Lower leg skin (tissue), 3 donors: ENCODE results near the gene MINDY4.

Source experiments
- POLR2A ChIP-seq, 2 donors: fragments of 450-650 bp; IDR thresholded peaks; one replicate each; pipeline ENCODE4 v1.6.1; 2016 to 2017; ENCODE audit warnings: antibody characterized with exemption in 2 of 2, mild to moderate bottlenecking in 1 of 2, moderate library complexity in 1 of 2
- TF ChIP-seq, protein P1 (sequence below), 3 donors: fragments of 450-650 bp; IDR thresholded peaks; one replicate each; pipeline ENCODE4 v1.5.1; 2016; ENCODE audit warnings: antibody characterized with exemption in 3 of 3, mild to moderate bottlenecking in 3 of 3, moderate library complexity in 2 of 3

DNA sequence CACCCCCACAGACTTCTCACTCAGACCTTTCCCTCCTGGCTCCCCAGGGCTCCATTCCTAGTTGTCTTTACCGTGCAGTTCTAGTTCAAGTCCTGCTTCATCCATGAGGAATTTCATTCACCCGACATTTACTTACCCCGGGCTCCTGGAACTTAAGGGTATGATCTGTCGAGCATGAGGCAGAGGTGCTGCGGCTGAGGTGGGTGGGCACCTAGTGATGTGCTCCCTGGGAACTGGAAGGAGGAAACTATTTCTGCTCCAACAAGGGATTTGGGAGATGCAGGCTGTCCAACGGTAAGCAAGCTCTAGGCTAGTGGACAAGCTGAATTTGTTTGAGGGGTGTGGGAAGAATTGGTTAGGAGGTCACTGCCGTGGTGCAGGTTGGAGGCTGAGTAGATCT, 110.2 kb downstream of the MINDY4 start:
- TF ChIP-seq POLR2A (IDR thresholded peaks at IDR 0.05), result no peak
- TF ChIP-seq, protein P1, sequence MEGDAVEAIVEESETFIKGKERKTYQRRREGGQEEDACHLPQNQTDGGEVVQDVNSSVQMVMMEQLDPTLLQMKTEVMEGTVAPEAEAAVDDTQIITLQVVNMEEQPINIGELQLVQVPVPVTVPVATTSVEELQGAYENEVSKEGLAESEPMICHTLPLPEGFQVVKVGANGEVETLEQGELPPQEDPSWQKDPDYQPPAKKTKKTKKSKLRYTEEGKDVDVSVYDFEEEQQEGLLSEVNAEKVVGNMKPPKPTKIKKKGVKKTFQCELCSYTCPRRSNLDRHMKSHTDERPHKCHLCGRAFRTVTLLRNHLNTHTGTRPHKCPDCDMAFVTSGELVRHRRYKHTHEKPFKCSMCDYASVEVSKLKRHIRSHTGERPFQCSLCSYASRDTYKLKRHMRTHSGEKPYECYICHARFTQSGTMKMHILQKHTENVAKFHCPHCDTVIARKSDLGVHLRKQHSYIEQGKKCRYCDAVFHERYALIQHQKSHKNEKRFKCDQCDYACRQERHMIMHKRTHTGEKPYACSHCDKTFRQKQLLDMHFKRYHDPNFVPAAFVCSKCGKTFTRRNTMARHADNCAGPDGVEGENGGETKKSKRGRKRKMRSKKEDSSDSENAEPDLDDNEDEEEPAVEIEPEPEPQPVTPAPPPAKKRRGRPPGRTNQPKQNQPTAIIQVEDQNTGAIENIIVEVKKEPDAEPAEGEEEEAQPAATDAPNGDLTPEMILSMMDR (IDR thresholded peaks at IDR 0.05), result no peak
